M059J (cell line): ENCODE results near the gene ABCC4. TPM values are rescaled to one million over a fixed set of nuclear protein-coding genes. Genes with fewer than 3 reads are reported as not detected.
A peak's percentile ranks its signal among the peaks of the same experiment; 100 is the strongest.

Experiments
- DNase-seq: peaks from one replicate; pipeline ENCODE4 v3.0.0-alpha.2; 2012; ENCODE audit warnings: low read depth
- total RNA-seq: library from RNA; depleted of rRNA; stranded (reverse); fragments of >200 nt; shearing (Covaris generic); gene quantifications from 2 replicates; pipeline ENCODE4 v1.2.3, GENCODE V29; 2014

Gene ABCC4
- total RNA-seq, 1 experiment from 2014 or later = 20.6 TPM

- DNase-seq = no peak
Measured at GRCh38 chr13:95056266-95056665, 245.0 kb downstream of the ABCC4 start.

- no peak for DNase-seq
Measured at GRCh38 chr13:95050800-95051615, 250.2 kb downstream of the ABCC4 start.

GRCh38 chr13:95049772-95050171 is 251.5 kb downstream of the ABCC4 start:
- DNase-seq = no peak

- no peak for DNase-seq
Measured at GRCh38 chr13:95044452-95045205, 256.6 kb downstream of the ABCC4 start.

GRCh38 chr13:95039415-95039814 is 261.8 kb downstream of the ABCC4 start:
- DNase-seq = peak; percentile 44

- DNase-seq = no peak
Measured at GRCh38 chr13:95038949-95039348, 262.3 kb downstream of the ABCC4 start.

- DNase-seq = no peak
Measured at GRCh38 chr13:95035311-95036109, 265.7 kb downstream of the ABCC4 start.

- no peak for DNase-seq
Measured at GRCh38 chr13:95033890-95034289, 267.4 kb downstream of the ABCC4 start.

GRCh38 chr13:95032121-95032520 is 269.1 kb downstream of the ABCC4 start:
- no peak for DNase-seq

GRCh38 chr13:95030821-95031343 is 270.4 kb downstream of the ABCC4 start:
- no peak for DNase-seq

GRCh38 chr13:95027638-95028037 is 273.6 kb downstream of the ABCC4 start:
- DNase-seq = no peak

GRCh38 chr13:95025116-95025515 is 276.1 kb downstream of the ABCC4 start:
- no peak for DNase-seq

- peak; percentile 50 for DNase-seq
Measured at GRCh38 chr13:95023405-95023804, 277.8 kb downstream of the ABCC4 start.

GRCh38 chr13:95020298-95020987 is 280.8 kb downstream of the ABCC4 start:
- peak; percentile 87 for DNase-seq

GRCh38 chr13:95019886-95020285 is 281.4 kb downstream of the ABCC4 start:
- DNase-seq = no peak

- DNase-seq = no peak
Measured at GRCh38 chr13:95007322-95007721, 293.9 kb downstream of the ABCC4 start.

- DNase-seq = no peak
Measured at GRCh38 chr13:95005300-95005699, 296.0 kb downstream of the ABCC4 start.

GRCh38 chr13:95003019-95003813 is 298.0 kb downstream of the ABCC4 start:
- DNase-seq = no peak

GRCh38 chr13:95002126-95002525 is 299.1 kb downstream of the ABCC4 start:
- peak; percentile 11 for DNase-seq

- DNase-seq = peak; percentile 21
Measured at GRCh38 chr13:94999871-95000270, 301.4 kb downstream of the ABCC4 start.
